IPS-18a (cell line): ENCODE data around the gene SLC24A3.

ENCODE experiments used
- H3K27ac ChIP-seq: one replicate; pipeline ENCODE4 v1.5.1; 2013; ENCODE audit warnings: low read length
- H3K27me3 ChIP-seq: one replicate; pipeline ENCODE4 v1.6.1; 2013; ENCODE audit warnings: mild to moderate bottlenecking, low read length; ENCODE audit not compliant: control insufficient read depth, insufficient read depth
- H3K36me3 ChIP-seq: one replicate; pipeline ENCODE4 v1.6.1; 2013; ENCODE audit warnings: low read depth, low read length; ENCODE audit not compliant: control insufficient read depth
- H3K4me1 ChIP-seq: one replicate; pipeline ENCODE4 v1.6.1; 2013; ENCODE audit warnings: low read depth, low read length; ENCODE audit not compliant: control insufficient read depth
- H3K4me3 ChIP-seq: one replicate; pipeline ENCODE4 v1.5.1; 2013; ENCODE audit warnings: low read length
- H3K9ac ChIP-seq: one replicate; pipeline ENCODE4 v1.6.1; 2013; ENCODE audit warnings: mild to moderate bottlenecking, low read length, moderate library complexity
- H3K9me3 ChIP-seq: one replicate; pipeline ENCODE4 v1.6.1; 2013; ENCODE audit warnings: low read depth, low read length; ENCODE audit not compliant: control insufficient read depth

SLC24A3 gene

DNA sequence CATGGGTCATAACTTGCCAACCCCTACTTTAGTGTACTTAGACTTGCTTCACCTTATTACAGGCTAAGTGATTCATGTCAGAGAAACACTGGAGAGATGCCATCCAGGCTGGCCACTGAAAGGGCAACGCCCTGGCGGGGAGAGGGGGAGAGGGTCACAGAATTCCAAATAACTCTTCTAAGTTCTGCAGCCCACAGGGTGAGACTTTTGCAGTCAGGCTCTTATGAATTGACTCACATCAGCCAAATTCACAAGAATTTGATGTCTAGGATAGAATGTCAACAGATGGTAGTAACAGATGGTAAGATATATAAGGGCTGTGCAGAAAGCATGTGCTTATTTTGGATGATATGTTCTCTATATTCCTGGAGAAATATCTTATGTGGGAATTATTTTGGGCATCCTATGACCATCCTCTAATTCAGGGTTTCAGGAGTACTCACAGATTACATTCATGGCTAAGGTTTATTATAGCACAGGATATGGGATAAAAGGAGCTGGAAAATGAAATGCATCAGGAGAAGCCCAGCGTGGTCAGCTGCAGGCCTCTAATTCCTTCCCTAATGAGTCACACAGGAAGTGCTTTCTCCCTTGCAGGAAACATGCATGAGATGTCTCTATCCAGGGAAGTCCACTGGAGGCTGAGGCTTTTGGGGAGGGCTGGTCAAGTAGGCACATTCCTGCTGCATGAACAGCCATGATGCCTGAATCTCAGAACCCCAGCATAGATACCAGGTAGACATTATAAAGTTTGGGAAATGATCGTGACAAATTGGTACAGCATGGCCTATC lies 486.9 kb downstream of the SLC24A3 start:
- Histone ChIP-seq H3K9ac (no peak overlapping the region), H3K4me1 (no peaks in the 10 kb centered on the region), H3K27me3 (no peaks in the 10 kb centered on the region), H3K27ac (no peak overlapping the region), H3K4me3 (no peak overlapping the region), H3K36me3 (no peaks in the 10 kb centered on the region), H3K9me3 (no peaks in the 10 kb centered on the region)

GRCh38 chr20:19701429-19701828 lies 489.0 kb downstream of the SLC24A3 start:
- Histone ChIP-seq H3K4me3 (no peak overlapping the region), H3K27me3 (no peaks in the 10 kb centered on the region), H3K9ac (no peak overlapping the region), H3K27ac (no peak overlapping the region), H3K4me1 (no peaks in the 10 kb centered on the region), H3K36me3 (no peaks in the 10 kb centered on the region), H3K9me3 (no peaks in the 10 kb centered on the region)

GRCh38 chr20:19706463-19706862 lies 494.0 kb downstream of the SLC24A3 start:
- Histone ChIP-seq H3K27ac (no peak overlapping the region), H3K4me1 (no peaks in the 10 kb centered on the region), H3K27me3 (no peaks in the 10 kb centered on the region), H3K9ac (no peak overlapping the region), H3K36me3 (no peaks in the 10 kb centered on the region), H3K4me3 (no peak overlapping the region), H3K9me3 (no peaks in the 10 kb centered on the region)

GRCh38 chr20:19709635-19710335 lies 497.3 kb downstream of the SLC24A3 start:
- Histone ChIP-seq H3K36me3 (no peaks in the 10 kb centered on the region), H3K4me1 (no peaks in the 10 kb centered on the region), H3K27ac (no peak overlapping the region), H3K9me3 (no peaks in the 10 kb centered on the region), H3K9ac (no peak overlapping the region), H3K27me3 (no peaks in the 10 kb centered on the region), H3K4me3 (no peak overlapping the region)

DNA sequence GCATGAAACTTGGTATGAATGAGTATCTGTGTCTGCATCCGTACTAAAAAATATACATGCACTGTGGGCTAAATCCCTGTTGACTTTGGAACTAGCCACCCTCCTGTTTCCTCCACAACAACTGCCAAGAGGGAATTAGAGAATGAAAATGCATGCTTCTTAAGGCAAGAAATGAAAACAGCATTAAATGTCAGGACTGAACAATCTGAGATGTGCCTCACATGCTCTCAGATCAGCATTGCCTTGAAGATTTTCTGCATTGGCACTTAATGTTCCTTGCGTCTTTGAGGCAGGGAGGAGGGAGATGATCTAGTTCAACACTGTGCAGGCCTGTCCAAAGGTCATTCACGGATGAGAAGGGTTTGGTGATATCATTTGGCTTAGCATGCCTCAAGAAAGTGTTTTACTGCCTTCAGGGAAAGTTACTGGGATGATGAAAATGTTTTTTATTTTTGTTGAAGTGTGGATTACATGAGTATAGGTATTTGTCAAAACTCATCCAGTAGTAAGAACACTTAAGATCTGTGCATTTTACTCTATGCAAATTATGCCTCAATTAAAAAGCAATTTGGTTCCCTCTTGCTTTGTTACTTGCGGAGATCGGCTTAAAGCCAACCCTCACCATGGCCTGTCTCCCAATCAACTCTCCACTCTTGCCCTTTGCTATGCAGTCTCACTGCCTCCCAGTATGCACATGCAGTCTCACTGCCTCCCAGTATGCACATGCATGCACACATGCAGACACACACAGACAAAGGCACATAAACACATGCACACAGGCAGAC lies 498.1 kb downstream of the SLC24A3 start:
- Histone ChIP-seq H3K27me3 (no peaks in the 10 kb centered on the region), H3K4me1 (no peaks in the 10 kb centered on the region), H3K4me3 (no peak overlapping the region), H3K9me3 (no peaks in the 10 kb centered on the region), H3K27ac (no peak overlapping the region), H3K36me3 (no peaks in the 10 kb centered on the region), H3K9ac (no peak overlapping the region)

DNA sequence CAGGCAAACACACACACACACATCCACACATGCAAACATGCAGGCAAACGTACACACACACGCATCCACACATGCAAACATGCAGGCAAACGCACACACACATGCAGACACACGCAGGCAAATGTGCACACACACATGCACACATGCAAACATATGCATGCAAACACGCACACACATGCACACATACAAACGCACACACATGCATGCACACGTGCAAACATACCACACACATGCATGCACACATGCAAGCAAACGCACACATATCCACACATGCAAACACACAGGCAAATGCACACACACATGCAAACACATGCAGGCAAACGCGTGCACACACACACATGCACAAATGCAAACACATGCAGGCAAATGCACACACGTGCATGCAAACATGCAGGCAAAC lies 498.7 kb downstream of the SLC24A3 start:
- H3K4me3 ChIP-seq: no peak overlapping the region
- no peaks in the 10 kb centered on the region for H3K4me1 ChIP-seq
- H3K27ac ChIP-seq: no peak overlapping the region
- H3K36me3 ChIP-seq: no peaks in the 10 kb centered on the region
- no peaks in the 10 kb centered on the region for H3K27me3 ChIP-seq
- H3K9ac ChIP-seq: no peak overlapping the region
- H3K9me3 ChIP-seq: no peaks in the 10 kb centered on the region

GRCh38 chr20:19712721-19713260 lies 500.3 kb downstream of the SLC24A3 start:
- Histone ChIP-seq H3K4me1 (no peaks in the 10 kb centered on the region), H3K4me3 (no peak overlapping the region), H3K27ac (no peak overlapping the region), H3K27me3 (no peaks in the 10 kb centered on the region), H3K9me3 (no peaks in the 10 kb centered on the region), H3K36me3 (no peaks in the 10 kb centered on the region), H3K9ac (no peak overlapping the region)

DNA sequence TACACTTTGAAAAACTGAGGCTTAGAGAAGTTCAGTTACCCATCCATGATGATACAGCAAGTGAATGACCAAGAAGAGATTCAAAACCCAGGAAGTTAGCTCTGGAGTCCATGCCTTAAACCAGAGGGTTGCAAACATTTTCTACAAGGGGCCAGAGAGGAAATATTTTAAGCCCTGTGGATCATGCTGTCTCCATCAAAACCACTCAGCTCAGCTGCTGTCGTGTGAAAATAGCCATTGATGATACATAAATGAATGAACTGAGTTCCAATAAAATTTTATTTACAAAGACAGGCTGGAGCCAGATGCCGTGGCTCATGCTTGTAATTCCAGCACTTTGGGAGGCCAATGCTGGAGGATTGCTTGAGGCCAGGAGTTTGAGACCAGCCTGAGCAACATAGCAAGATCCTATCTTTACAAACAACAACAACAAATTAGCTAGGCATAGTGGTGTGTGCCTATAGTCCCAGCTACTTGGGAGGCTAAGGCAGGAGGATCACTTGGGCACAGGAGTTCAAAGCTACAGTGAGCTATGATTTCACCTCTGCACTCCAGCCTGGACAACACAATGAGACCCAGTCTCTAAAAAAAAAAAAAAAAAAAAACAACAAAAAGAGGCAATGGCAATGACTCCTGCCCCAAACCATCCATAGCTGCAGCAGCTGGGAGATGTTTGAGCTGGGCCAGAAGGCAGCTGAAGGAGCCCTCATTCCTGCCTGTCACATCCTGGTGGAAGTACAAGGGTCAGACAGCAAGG lies 501.6 kb downstream of the SLC24A3 start:
- Histone ChIP-seq H3K9ac (no peak overlapping the region), H3K9me3 (no peaks in the 10 kb centered on the region), H3K36me3 (no peaks in the 10 kb centered on the region), H3K27ac (no peak overlapping the region), H3K4me3 (no peak overlapping the region), H3K4me1 (no peaks in the 10 kb centered on the region), H3K27me3 (no peaks in the 10 kb centered on the region)

GRCh38 chr20:19714579-19714840 lies 502.1 kb downstream of the SLC24A3 start:
- H3K27me3 ChIP-seq: no peaks in the 10 kb centered on the region
- no peaks in the 10 kb centered on the region for H3K36me3 ChIP-seq
- H3K27ac ChIP-seq: no peak overlapping the region
- H3K9ac ChIP-seq: no peak overlapping the region
- no peak overlapping the region for H3K4me3 ChIP-seq
- no peaks in the 10 kb centered on the region for H3K4me1 ChIP-seq
- no peaks in the 10 kb centered on the region for H3K9me3 ChIP-seq

DNA sequence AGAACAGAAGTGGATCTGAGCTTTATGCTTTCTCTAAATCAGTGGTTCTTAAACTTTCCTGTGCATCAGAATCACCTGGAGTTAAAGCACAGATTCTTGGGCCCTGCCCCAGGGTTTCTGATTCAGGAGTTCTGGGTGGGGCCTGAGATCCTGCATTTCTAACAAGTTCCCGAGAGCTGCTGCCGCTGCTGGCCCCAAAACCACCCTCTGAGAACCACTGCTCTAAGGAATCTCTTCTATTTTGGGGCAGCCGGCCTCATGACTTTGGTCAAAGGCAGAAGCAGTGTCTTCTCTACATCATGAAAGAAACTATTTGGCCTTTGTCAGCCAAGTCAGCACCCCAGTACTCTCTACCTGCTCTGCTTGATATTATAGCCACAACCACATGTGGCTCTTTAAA lies 503.5 kb downstream of the SLC24A3 start:
- no peak overlapping the region for H3K9ac ChIP-seq
- H3K27ac ChIP-seq: no peak overlapping the region
- H3K9me3 ChIP-seq: no peaks in the 10 kb centered on the region
- no peaks in the 10 kb centered on the region for H3K36me3 ChIP-seq
- no peaks in the 10 kb centered on the region for H3K4me1 ChIP-seq
- no peak overlapping the region for H3K4me3 ChIP-seq
- H3K27me3 ChIP-seq: no peaks in the 10 kb centered on the region

DNA sequence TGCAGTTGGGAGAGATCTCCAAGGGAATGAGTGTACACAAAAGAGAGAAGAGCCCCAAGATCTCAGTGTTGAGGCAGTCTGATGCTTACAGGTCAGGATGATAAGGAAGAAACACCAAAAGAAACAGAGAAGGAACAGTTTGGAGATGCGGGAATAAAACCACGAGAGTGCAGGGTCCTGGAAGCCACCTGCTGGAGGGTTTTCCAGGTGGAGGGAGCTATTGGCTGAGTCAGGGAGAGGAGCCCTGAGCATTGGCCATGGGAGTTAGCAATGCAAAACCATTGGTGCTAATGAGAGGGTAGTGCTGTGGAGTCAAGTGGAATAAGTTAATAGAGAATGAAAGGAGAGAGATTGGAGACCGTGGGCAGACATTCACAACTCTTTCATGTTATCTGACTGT lies 506.4 kb downstream of the SLC24A3 start:
- H3K27me3 ChIP-seq: no peaks in the 10 kb centered on the region
- no peak overlapping the region for H3K9ac ChIP-seq
- H3K4me1 ChIP-seq: no peaks in the 10 kb centered on the region
- H3K27ac ChIP-seq: no peak overlapping the region
- no peaks in the 10 kb centered on the region for H3K9me3 ChIP-seq
- no peak overlapping the region for H3K4me3 ChIP-seq
- H3K36me3 ChIP-seq: no peaks in the 10 kb centered on the region
